ENCODE data around the gene SRBD1.

The SRBD1 gene

GRCh38 chr2:45622336-45623075 lies 11.4 kb upstream of the SRBD1 start:
- H4K20me1 ChIP-seq, result no peaks in the 10 kb centered on the region
- H3K4me1 ChIP-seq, result no peaks in the 10 kb centered on the region
- H3K4me2 ChIP-seq, result no peak overlapping the region
- no peak overlapping the region for H3K27ac ChIP-seq
- H3K27me3 ChIP-seq, result no peaks in the 10 kb centered on the region
- no peaks in the 10 kb centered on the region for H3K9me3 ChIP-seq
- H3K4me3 ChIP-seq, result no peak overlapping the region
- no peaks in the 10 kb centered on the region for H3K36me3 ChIP-seq
- TF ChIP-seq Cebpa-rat (IDR thresholded peaks at IDR 0.05), result no peak
- H3K9ac ChIP-seq, result no peak overlapping the region

- H3K4me2 ChIP-seq, result no peak overlapping the region
- H3K9ac ChIP-seq, result no peak overlapping the region
- no peaks in the 10 kb centered on the region for H4K20me1 ChIP-seq
- no peaks in the 10 kb centered on the region for H3K9me3 ChIP-seq
- no peaks in the 10 kb centered on the region for H3K27me3 ChIP-seq
- peaks cover 6% of the 10 kb centered on the region for H3K4me1 ChIP-seq
- TF ChIP-seq Cebpa-rat (IDR thresholded peaks at IDR 0.05), result no peak
- no peak overlapping the region for H3K4me3 ChIP-seq
- H3K27ac ChIP-seq, result no peak overlapping the region
- no peaks in the 10 kb centered on the region for H3K36me3 ChIP-seq
Observed at GRCh38 chr2:45617496-45617895, 6.4 kb upstream of the SRBD1 start.

- H3K36me3 ChIP-seq, result no peaks in the 10 kb centered on the region
- no peak for TF ChIP-seq Cebpa-rat (IDR thresholded peaks at IDR 0.05)
- no peaks in the 10 kb centered on the region for H3K27me3 ChIP-seq
- no peaks in the 10 kb centered on the region for H3K9me3 ChIP-seq
- H3K9ac ChIP-seq, result no peak overlapping the region
- peaks cover 12% of the 10 kb centered on the region for H3K4me1 ChIP-seq
- H3K27ac ChIP-seq, result no peak overlapping the region
- no peak overlapping the region for H3K4me3 ChIP-seq
- no peaks in the 10 kb centered on the region for H4K20me1 ChIP-seq
- no peak overlapping the region for H3K4me2 ChIP-seq
Observed at GRCh38 chr2:45616658-45617411, 5.8 kb upstream of the SRBD1 start.

GRCh38 chr2:45614871-45615415 lies 3.9 kb upstream of the SRBD1 start:
- no peak overlapping the region for H3K9ac ChIP-seq
- no peak overlapping the region for H3K27ac ChIP-seq
- H3K27me3 ChIP-seq, result no peaks in the 10 kb centered on the region
- TF ChIP-seq Cebpa-rat (IDR thresholded peaks at IDR 0.05), result no peak
- no peaks in the 10 kb centered on the region for H4K20me1 ChIP-seq
- H3K9me3 ChIP-seq, result no peaks in the 10 kb centered on the region
- H3K36me3 ChIP-seq, result no peaks in the 10 kb centered on the region
- no peak overlapping the region for H3K4me2 ChIP-seq
- no peak overlapping the region for H3K4me3 ChIP-seq
- H3K4me1 ChIP-seq, result peaks cover 23% of the 10 kb centered on the region

- no peak for TF ChIP-seq Cebpa-rat (IDR thresholded peaks at IDR 0.05)
- H3K4me1 ChIP-seq, result peaks cover 29% of the 10 kb centered on the region
- H3K27ac ChIP-seq, result no peak overlapping the region
- H3K4me3 ChIP-seq, result no peak overlapping the region
- no peaks in the 10 kb centered on the region for H4K20me1 ChIP-seq
- H3K36me3 ChIP-seq, result no peaks in the 10 kb centered on the region
- H3K4me2 ChIP-seq, result no peak overlapping the region
- H3K9me3 ChIP-seq, result no peaks in the 10 kb centered on the region
- H3K9ac ChIP-seq, result no peak overlapping the region
- no peaks in the 10 kb centered on the region for H3K27me3 ChIP-seq
Observed at GRCh38 chr2:45614330-45614729, 3.3 kb upstream of the SRBD1 start.

GRCh38 chr2:45612731-45613130 lies 1.7 kb upstream of the SRBD1 start:
- Histone ChIP-seq H3K27ac (0 out of 2 replicates have a peak overlapping the region, but pooled peaks have one; percentile 6), H3K27me3 (no peaks in the 10 kb centered on the region), H3K9me3 (no peaks in the 10 kb centered on the region), H3K36me3 (no peaks in the 10 kb centered on the region), H3K4me2 (peak overlapping the region; percentile 91), H3K9ac (no peak overlapping the region), H4K20me1 (no peaks in the 10 kb centered on the region), H3K4me1 (peaks cover 31% of the 10 kb centered on the region), H3K4me3 (no peak overlapping the region)
- no peak for TF ChIP-seq Cebpa-rat (IDR thresholded peaks at IDR 0.05)

GRCh38 chr2:45612285-45612684 lies 1.2 kb upstream of the SRBD1 start:
- Histone ChIP-seq H3K27me3 (no peaks in the 10 kb centered on the region), H3K9ac (no peak overlapping the region), H3K27ac (0 out of 2 replicates have a peak overlapping the region, but pooled peaks have one; percentile 6), H3K4me1 (peaks cover 31% of the 10 kb centered on the region), H3K36me3 (no peaks in the 10 kb centered on the region), H3K4me3 (no peak overlapping the region), H4K20me1 (no peaks in the 10 kb centered on the region), H3K9me3 (no peaks in the 10 kb centered on the region), H3K4me2 (peak overlapping the region; percentile 91)
- TF ChIP-seq Cebpa-rat (IDR thresholded peaks at IDR 0.05), result no peak

GRCh38 chr2:45610281-45611019 lies 617 bp downstream of the SRBD1 start:
- no peaks in the 10 kb centered on the region for H4K20me1 ChIP-seq
- H3K4me2 ChIP-seq, result peak overlapping the region; percentile 91
- H3K9ac ChIP-seq, result peak overlapping the region; percentile 79
- peak overlapping the region; percentile 78 for H3K4me3 ChIP-seq
- no peaks in the 10 kb centered on the region for H3K27me3 ChIP-seq
- peaks cover 31% of the 10 kb centered on the region for H3K4me1 ChIP-seq
- H3K27ac ChIP-seq, result peak overlapping the region; percentile 79
- no peaks in the 10 kb centered on the region for H3K36me3 ChIP-seq
- H3K9me3 ChIP-seq, result no peaks in the 10 kb centered on the region
- no peak for TF ChIP-seq Cebpa-rat (IDR thresholded peaks at IDR 0.05)

- no peak overlapping the region for H3K4me2 ChIP-seq
- H3K36me3 ChIP-seq, result peaks cover 18% of the 10 kb centered on the region
- no peak for TF ChIP-seq Cebpa-rat (IDR thresholded peaks at IDR 0.05)
- no peaks in the 10 kb centered on the region for H3K27me3 ChIP-seq
- H3K9ac ChIP-seq, result no peak overlapping the region
- no peaks in the 10 kb centered on the region for H4K20me1 ChIP-seq
- no peak overlapping the region for H3K27ac ChIP-seq
- H3K4me1 ChIP-seq, result peaks cover 28% of the 10 kb centered on the region
- H3K4me3 ChIP-seq, result no peak overlapping the region
- H3K9me3 ChIP-seq, result no peaks in the 10 kb centered on the region
Observed at GRCh38 chr2:45607701-45608100, 3.4 kb downstream of the SRBD1 start.

Data from BLaER1 (cell line).